Measurements from ENCODE around the gene CD48. TPM values are rescaled to one million over a fixed set of nuclear protein-coding genes. Genes with fewer than 3 reads are reported as not detected.

The CD48 gene
- total RNA-seq, 2 donors from 2014 or later = 0.55 to 1.1 TPM

GRCh38 chr1:160722726-160723125, 11.1 kb upstream of the CD48 start:
- H3K27ac Mint-ChIP-seq = no peak overlapping the region
- TF ChIP-seq CTCF (conservative IDR thresholded peaks at IDR 0.05) = no peak
- 91 to 94% methylated on average over 9 to 10 of the region's 10 CpGs for WGBS, 2 experiments (ENCODE audit: insufficient coverage in 1 of 2, insufficient read length in 1 of 2)
- Histone ChIP-seq H3K36me3 (ENCODE audit: control insufficient read depth, insufficient read depth, low read length) (no peaks in the 10 kb centered on the region), H3K9ac (ENCODE audit: extremely low read depth, low read length, poor library complexity, severe bottlenecking) (no peak overlapping the region), H3K27me3 (ENCODE audit: control insufficient read depth, insufficient read depth, low read length, poor library complexity, severe bottlenecking) (no peaks in the 10 kb centered on the region), H3K4me3 (ENCODE audit: low read length) (no peak overlapping the region), H3K4me1 (ENCODE audit: control insufficient read depth, insufficient read depth, low read length) (no peaks in the 10 kb centered on the region), H3K9me3 (ENCODE audit: control insufficient read depth, low read length) (peaks cover 14% of the 10 kb centered on the region), H3K27ac (ENCODE audit: low read depth, low read length) (no peak overlapping the region)
- no peaks in the 10 kb centered on the region for H3K4me1 Mint-ChIP-seq
- no peak for DNase-seq
- peaks cover 10% of the 10 kb centered on the region for H3K9me3 Mint-ChIP-seq
- no peak overlapping the region for H3K4me3 Mint-ChIP-seq
- no peaks in the 10 kb centered on the region for H3K36me3 Mint-ChIP-seq (ENCODE audit: low read depth)
- no peaks in the 10 kb centered on the region for H3K27me3 Mint-ChIP-seq (ENCODE audit: insufficient read depth)

- TF ChIP-seq CTCF (conservative IDR thresholded peaks at IDR 0.05) = no peak
Observed at GRCh38 chr1:160721473-160721872, 9.9 kb upstream of the CD48 start.

DNA sequence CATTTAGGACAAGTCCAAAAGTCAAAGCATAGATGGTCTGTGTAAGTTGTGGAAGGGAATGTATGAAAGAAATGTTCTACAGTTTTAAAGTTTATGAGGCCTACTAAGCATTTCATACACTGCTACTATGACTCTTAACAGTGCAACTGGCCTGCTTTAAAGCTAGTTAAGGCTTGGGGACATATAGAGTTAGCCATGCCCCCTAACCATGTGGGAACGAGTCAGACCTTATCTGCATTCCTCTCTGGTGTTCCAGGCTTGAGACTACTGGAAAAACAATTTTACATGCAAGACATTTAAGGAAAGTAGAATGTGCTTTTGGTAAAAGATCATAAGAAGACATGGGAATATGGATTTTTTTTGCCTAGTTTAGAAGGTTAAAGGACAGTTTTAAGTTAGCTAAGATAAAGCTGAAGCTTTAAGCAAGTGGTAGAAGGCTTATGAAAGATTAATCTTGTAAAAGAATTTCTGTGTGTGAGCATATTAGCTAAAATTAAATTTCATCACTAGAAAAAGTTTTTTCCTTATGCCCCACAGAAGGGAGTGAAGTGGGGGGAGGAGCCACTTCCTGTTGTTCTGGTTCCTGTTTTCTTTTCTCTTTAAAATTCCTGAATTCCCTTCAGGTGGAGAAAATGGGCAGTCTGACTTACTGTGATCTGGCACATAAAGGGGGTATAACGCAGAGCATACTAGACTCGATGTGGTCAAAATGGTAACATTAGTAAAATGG, 8.9 kb upstream of the CD48 start:
- H3K27me3 ChIP-seq (ENCODE audit: control insufficient read depth, insufficient read depth, low read length, poor library complexity, severe bottlenecking) = no peaks in the 10 kb centered on the region
- no peaks in the 10 kb centered on the region for H3K4me1 ChIP-seq (ENCODE audit: control insufficient read depth, insufficient read depth, low read length)
- H3K9ac ChIP-seq (ENCODE audit: extremely low read depth, low read length, poor library complexity, severe bottlenecking) = no peak overlapping the region
- TF ChIP-seq CTCF (conservative IDR thresholded peaks at IDR 0.05) = no peak
- no peak overlapping the region for H3K4me3 Mint-ChIP-seq
- H3K27ac Mint-ChIP-seq = no peak overlapping the region
- H3K9me3 Mint-ChIP-seq = peaks cover 10% of the 10 kb centered on the region
- H3K9me3 ChIP-seq (ENCODE audit: control insufficient read depth, low read length) = peaks cover 14% of the 10 kb centered on the region
- no peaks in the 10 kb centered on the region for H3K36me3 Mint-ChIP-seq (ENCODE audit: low read depth)
- DNase-seq = no peak
- H3K4me3 ChIP-seq (ENCODE audit: low read length) = no peak overlapping the region
- 91 to 100% methylated on average over 3 of the region's 3 CpGs for WGBS, 2 experiments (ENCODE audit: insufficient coverage in 1 of 2, insufficient read length in 1 of 2)
- no peaks in the 10 kb centered on the region for H3K36me3 ChIP-seq (ENCODE audit: control insufficient read depth, insufficient read depth, low read length)
- no peaks in the 10 kb centered on the region for H3K27me3 Mint-ChIP-seq (ENCODE audit: insufficient read depth)
- H3K4me1 Mint-ChIP-seq = no peaks in the 10 kb centered on the region
- H3K27ac ChIP-seq (ENCODE audit: low read depth, low read length) = no peak overlapping the region

More at GRCh38 chr1:160721473-160721872, 9.9 kb upstream of the CD48 start:
- H3K9ac ChIP-seq (ENCODE audit: extremely low read depth, low read length, poor library complexity, severe bottlenecking) = no peak overlapping the region
- no peak overlapping the region for H3K4me3 ChIP-seq (ENCODE audit: low read length)
- Mint-ChIP-seq H3K27me3 (ENCODE audit: insufficient read depth) (no peaks in the 10 kb centered on the region), H3K4me1 (no peaks in the 10 kb centered on the region), H3K27ac (no peak overlapping the region), H3K36me3 (ENCODE audit: low read depth) (no peaks in the 10 kb centered on the region), H3K9me3 (peaks cover 10% of the 10 kb centered on the region), H3K4me3 (no peak overlapping the region)
- H3K27me3 ChIP-seq (ENCODE audit: control insufficient read depth, insufficient read depth, low read length, poor library complexity, severe bottlenecking) = no peaks in the 10 kb centered on the region
- no peaks in the 10 kb centered on the region for H3K4me1 ChIP-seq (ENCODE audit: control insufficient read depth, insufficient read depth, low read length)
- no peak for DNase-seq
- no peak overlapping the region for H3K27ac ChIP-seq (ENCODE audit: low read depth, low read length)
- no peaks in the 10 kb centered on the region for H3K36me3 ChIP-seq (ENCODE audit: control insufficient read depth, insufficient read depth, low read length)
- peaks cover 14% of the 10 kb centered on the region for H3K9me3 ChIP-seq (ENCODE audit: control insufficient read depth, low read length)

All from endodermal cell (in vitro differentiated cells).